Measurements from ENCODE around the gene GAS6.

DNA sequence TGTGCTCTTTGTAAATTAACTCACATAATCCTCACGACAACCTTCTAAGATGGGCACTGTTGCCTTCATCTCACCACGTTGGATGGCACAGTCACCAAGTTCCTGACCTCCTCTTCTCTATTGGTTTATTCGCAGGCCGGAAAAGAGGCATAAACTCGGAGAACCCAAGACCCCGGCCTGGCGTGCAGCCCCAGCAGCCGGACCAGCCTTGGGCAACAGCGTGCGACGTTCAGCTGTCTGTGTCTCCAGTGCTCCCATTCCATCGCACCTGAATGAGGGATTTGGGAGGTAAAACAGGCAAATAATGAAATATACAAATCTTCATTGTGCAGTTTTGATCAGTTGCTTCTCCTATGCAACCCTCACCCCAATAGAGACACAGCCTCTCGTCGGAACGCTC, 34.5 kb upstream of the GAS6 start:
- TF ChIP-seq, protein P1, sequence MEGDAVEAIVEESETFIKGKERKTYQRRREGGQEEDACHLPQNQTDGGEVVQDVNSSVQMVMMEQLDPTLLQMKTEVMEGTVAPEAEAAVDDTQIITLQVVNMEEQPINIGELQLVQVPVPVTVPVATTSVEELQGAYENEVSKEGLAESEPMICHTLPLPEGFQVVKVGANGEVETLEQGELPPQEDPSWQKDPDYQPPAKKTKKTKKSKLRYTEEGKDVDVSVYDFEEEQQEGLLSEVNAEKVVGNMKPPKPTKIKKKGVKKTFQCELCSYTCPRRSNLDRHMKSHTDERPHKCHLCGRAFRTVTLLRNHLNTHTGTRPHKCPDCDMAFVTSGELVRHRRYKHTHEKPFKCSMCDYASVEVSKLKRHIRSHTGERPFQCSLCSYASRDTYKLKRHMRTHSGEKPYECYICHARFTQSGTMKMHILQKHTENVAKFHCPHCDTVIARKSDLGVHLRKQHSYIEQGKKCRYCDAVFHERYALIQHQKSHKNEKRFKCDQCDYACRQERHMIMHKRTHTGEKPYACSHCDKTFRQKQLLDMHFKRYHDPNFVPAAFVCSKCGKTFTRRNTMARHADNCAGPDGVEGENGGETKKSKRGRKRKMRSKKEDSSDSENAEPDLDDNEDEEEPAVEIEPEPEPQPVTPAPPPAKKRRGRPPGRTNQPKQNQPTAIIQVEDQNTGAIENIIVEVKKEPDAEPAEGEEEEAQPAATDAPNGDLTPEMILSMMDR (IDR thresholded peaks at IDR 0.05) = no peak
- TF ChIP-seq EP300 (IDR thresholded peaks at IDR 0.05) = no peak
- no peak for TF ChIP-seq POLR2A (IDR thresholded peaks at IDR 0.05)
